Measurements from ENCODE around the gene UQCC2.

UQCC2 gene

GRCh38 chr6:33711140-33712129 lies at the start of gene UQCC2:
TSS of gene UQCC2 (minus strand) at chr6:33711700. CDS start at chr6:33711686, 14 bp downstream.
- DNase-seq (ENCODE audit: low read depth in 2 of 3, low spot score in 1 of 3), result peak; percentile 94 to 97 (median 96)

- no peak for DNase-seq (ENCODE audit: low read depth in 2 of 3, low spot score in 1 of 3)
These were observed 48.6 kb upstream of the UQCC2 start for GRCh38 chr6:33759887-33760629.

DNA sequence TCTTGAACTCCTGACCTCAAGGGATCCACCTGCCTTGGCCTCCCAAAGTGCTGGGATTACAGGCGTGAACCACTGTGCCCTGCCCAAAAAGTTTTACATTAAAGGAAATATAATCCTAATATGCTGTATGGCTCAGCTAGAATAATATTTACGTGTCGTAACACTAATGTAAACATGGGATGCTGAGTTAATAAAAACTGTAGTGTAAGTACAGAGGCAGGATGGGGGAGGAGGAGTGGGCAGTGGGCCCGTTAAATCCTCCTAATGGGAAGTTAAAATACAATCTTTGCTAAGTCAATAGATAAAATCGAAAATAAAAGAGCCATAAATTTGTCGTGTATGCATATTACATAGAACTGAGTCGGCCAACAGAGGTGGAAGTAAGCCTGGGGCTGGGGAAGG lies 47.3 kb upstream of the UQCC2 start:
- no peak for DNase-seq (ENCODE audit: low read depth in 2 of 3, low spot score in 1 of 3)

GRCh38 chr6:33757906-33758305 lies 46.4 kb upstream of the UQCC2 start:
- no peak for DNase-seq (ENCODE audit: low read depth in 2 of 3, low spot score in 1 of 3)

DNA sequence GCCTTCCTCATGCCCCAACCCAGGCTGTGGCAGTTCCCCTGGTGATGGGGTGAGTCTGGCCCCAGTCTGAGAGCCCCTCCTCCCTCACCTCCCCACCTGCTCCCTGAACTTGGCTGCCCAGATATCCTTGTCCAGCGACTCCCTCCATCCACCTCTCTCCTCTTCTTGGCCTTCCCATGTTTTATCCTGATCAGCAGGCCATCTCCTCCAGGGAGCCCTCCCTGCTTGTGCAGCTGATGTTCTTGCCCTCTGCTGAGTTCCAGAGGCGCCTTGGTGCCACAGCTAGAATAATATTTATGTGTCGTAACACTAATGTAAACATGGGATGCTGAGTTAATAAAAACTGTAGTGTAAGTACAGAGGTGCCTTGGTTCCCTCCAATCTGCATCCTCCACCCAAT lies 45.6 kb upstream of the UQCC2 start:
- DNase-seq (ENCODE audit: low read depth in 2 of 3, low spot score in 1 of 3), result no peak

- no peak for DNase-seq (ENCODE audit: low read depth in 2 of 3, low spot score in 1 of 3)
These were observed 44.9 kb upstream of the UQCC2 start for GRCh38 chr6:33756211-33756954.

GRCh38 chr6:33755070-33755869 lies 43.8 kb upstream of the UQCC2 start:
- DNase-seq (ENCODE audit: low read depth in 2 of 3, low spot score in 1 of 3), result no peak

DNA sequence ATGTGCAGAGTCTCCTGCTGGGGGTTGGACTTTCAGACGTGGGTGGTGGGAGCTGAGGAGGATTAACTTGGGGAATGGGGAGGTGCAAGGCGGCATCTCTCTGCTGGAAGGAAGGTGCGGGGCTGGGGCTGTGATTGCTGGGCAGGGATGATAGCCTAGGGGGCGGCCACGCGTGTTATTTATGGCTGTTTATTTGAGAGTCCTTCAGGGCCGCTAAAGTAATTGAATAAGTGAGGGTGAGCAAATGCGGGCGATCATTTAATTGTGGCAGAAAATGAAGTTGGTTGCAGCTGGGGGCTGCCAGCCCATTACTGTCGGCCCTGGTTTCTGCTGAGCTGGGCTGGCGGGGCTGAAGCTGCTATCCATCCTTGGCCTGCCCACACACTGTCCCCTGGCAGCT lies 42.7 kb upstream of the UQCC2 start:
- no peak for DNase-seq (ENCODE audit: low read depth in 2 of 3, low spot score in 1 of 3)

- DNase-seq (ENCODE audit: low read depth in 2 of 3, low spot score in 1 of 3), result no peak
These were observed 41.1 kb upstream of the UQCC2 start for GRCh38 chr6:33752646-33753015.

DNA sequence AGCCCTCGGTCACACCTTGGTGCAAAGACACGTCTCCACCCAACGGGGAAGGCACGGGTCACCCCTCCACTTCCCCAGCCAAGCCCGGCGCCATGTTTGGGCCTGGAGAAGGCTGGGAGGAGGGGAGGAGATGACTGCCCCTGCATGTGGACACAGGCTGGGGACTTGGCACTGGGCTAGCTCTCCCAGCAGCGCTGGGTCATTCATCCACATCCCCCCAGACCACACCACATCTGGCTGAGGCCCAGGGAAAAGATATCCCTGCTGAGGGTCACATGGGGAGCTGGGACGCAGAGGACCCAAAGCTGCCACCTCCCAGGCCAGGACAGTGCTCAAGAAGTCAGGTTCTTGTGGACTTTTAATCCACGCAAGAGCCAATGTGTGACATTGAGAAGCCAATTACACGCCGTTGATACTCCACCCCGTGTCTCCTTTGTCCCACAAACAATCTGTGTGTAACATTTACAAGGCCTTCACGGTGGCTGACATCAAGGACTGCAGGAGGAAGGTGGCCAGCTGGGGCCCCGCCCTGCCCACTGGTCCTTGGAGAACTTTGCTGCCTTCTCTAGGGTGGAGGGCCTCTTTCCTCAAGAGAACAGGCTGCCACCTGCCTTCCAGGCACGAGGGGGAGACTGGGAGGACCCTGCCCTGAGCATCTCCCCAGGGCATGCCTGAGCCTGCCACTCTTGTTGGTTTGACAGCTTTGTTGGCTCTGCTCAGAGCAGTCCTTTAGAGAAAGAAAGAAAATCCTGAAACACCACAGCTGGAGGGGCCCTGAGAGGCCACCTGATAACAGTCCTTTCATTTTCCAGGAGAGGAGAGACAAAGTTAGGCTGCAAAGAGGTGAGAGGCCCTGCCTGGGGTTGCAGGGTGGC lies 40.5 kb upstream of the UQCC2 start:
- DNase-seq (ENCODE audit: low read depth in 2 of 3, low spot score in 1 of 3), result no peak

- DNase-seq (ENCODE audit: low read depth in 2 of 3, low spot score in 1 of 3), result no peak
These were observed 38.9 kb upstream of the UQCC2 start for GRCh38 chr6:33750244-33750991.

DNA sequence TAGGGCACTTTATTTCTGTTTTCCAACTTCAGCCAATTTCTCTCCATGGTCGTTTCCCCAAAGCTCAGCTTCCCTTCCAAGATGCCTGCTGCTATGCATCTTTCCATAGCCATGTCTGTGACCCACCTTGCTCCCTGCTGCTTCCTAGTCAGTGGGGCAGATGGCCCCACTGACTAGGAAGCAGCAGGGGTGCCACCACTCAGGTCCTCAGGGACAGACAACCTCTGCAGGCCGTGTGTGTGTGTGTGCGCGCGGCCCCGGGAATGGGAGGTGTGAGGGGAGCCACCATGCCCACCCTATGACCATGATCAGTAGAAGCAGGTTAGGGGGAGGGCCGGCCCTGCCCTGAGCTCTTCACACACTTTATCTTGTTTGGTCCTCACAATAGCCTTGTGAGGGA lies 37.9 kb upstream of the UQCC2 start:
- no peak for DNase-seq (ENCODE audit: low read depth in 2 of 3, low spot score in 1 of 3)

- DNase-seq (ENCODE audit: low read depth in 2 of 3, low spot score in 1 of 3), result no peak
These were observed 37.3 kb upstream of the UQCC2 start for GRCh38 chr6:33748841-33749240.

DNA sequence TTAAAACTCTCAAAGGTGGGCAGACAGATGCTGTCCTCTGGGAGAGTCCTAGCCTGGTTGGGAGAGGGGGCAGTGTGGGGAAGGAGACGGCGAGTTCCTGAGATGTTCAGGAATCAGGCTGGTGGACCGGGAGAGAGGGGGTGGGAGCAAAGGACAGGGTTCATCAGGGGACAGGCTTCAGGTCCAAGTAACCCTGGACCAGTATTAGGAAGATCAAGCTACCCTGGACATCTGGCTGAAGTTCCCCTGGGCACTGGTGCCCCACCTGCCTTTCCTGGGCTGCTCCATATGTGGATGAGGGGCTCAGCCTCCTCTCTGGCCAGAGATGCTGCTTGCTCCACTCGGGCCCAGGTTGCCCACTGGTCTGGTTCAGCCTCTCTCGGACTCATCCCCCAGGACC lies 36.3 kb upstream of the UQCC2 start:
- no peak for DNase-seq (ENCODE audit: low read depth in 2 of 3, low spot score in 1 of 3)

DNA sequence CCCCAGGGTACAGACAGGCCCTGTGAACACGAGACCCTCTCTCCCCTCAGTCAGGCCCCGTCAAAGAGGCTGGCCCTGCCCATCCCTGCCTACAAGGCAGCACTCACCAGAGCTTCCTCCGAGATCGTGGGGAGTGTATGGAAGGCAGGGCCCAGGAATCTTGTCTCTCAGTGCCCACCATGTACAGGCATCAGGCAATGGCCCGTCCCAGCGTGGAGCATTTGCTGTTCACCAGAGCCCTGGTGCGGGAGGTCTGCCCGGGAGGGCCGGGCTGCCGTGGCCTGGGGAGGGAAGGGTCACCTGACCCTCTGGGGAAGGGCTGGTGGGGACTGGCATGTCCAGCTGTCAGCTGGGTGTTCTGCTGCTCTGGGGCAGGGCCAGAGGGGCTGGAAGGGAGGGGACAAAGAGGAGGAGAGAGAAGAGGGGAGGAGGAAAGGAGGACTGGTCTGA lies 35.2 kb upstream of the UQCC2 start, which contains the start of gene IP6K3:
Gene IP6K3 (minus strand): TSS at position 255 of the 450 bp plus-strand sequence. CDS start 11,429 bp downstream, outside the sequence.
- no peak for DNase-seq (ENCODE audit: low read depth in 2 of 3, low spot score in 1 of 3)

- DNase-seq (ENCODE audit: low read depth in 2 of 3, low spot score in 1 of 3), result no peak
These were observed 34.6 kb upstream of the UQCC2 start for GRCh38 chr6:33746036-33746600.

DNA sequence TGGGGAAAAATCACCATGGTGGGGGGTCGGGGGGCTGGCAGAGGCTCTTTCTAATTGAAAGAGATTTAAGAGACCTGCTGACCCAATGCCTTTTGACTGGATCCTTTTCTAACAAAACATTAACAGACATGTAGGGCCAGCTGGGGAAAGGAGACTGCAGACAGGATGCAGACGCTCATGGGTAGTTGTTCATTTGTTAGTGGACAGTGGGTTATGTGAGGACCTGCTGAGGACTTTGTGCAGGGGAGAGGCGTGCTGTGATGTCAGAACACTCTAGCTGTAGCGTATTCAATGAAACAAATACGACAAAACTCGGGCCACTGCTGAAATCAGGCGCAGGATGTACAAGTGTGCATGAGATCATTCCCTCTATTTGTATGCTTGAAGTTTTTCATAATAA lies 34.0 kb upstream of the UQCC2 start:
- no peak for DNase-seq (ENCODE audit: low read depth in 2 of 3, low spot score in 1 of 3)

- DNase-seq (ENCODE audit: low read depth in 2 of 3, low spot score in 1 of 3), result no peak
These were observed 33.5 kb upstream of the UQCC2 start for GRCh38 chr6:33744895-33745546.

Data from stimulated activated CD4-positive, alpha-beta T cell treated with anti-CD3 and anti-CD28 coated beads, Interleukin-12 subunit alpha, Interleukin-12 subunit beta, amount 100 ng/mL, for 48 hours (primary cell).